HepG2 (cell line): ENCODE data around the gene PRICKLE2. TPM values are rescaled to one million over a fixed set of nuclear protein-coding genes. Genes with fewer than 3 reads are reported as not detected.

Experiments used
- ATAC-seq: fragments of 200-7000 bp; cut with Tn5 transposase; 3 replicates; pipeline ENCODE4 v1.9.1; 2020; ENCODE audit warnings: mild to moderate bottlenecking, moderate library complexity
- BruUV-seq: library from RNA; stranded (reverse); fragments of 400-500 nt; replicated peaks from 2 replicates; lab custom pipeline; 2021; lab: Mats Ljungman, UMichigan
- CTCF ChIA-PET: fragments of 300-600 bp; formaldehyde crosslinking; extraction: SDS; loops from one replicate; lab custom pipeline; 2021; ENCODE audit warnings: low total read pairs, inconsistent platforms, low intra/inter-chr PET ratio; lab: Yijun Ruan, JAX
- POLR2A ChIA-PET: fragments of 350-600 bp; sonication (Branson Sonifier 250); formaldehyde crosslinking; loops from one replicate; lab custom pipeline; 2020; ENCODE audit warnings: antibody characterized with exemption, inconsistent platforms; lab: Yijun Ruan, JAX
- DNase-seq: peaks from one replicate; pipeline ENCODE4 v3.0.0-alpha.2; 2015; ENCODE audit warnings: low spot score
- FAIRE-seq: peaks from 3 replicates; lab custom pipeline; 2011; peaks lifted over from hg19 to GRCh38; lab: Jason Lieb, UNC
- H2AFZ ChIP-seq: one replicate; pipeline ENCODE4 v1.6.1; 2011; ENCODE audit warnings: low read length, inconsistent platforms
- H3K27ac ChIP-seq: fragments of 300-600 bp; 3 replicates; pipeline ENCODE4 v1.8.0; 2011; ENCODE audit warnings: mixed run types, mild to moderate bottlenecking, mixed read lengths, low read length, inconsistent platforms; ENCODE audit not compliant: insufficient read depth; ENCODE audit errors: extremely low read length
- H3K27me3 ChIP-seq, 2 experiments: fragments of 200-600 bp in 1 of 2; 2 replicates in 1 of 2; 3 replicates in 1 of 2; pipeline versions ENCODE4 v1.6.0 to v1.8.0; 2011; ENCODE audit warnings: low read length in 2 of 2, mild to moderate bottlenecking in 2 of 2, moderate library complexity in 2 of 2, inconsistent platforms in 1 of 2; ENCODE audit not compliant: insufficient read depth in 2 of 2, control insufficient read depth in 1 of 2
- H3K36me3 ChIP-seq, 2 experiments: fragments of 200-600 bp in 1 of 2; replicated peaks in 1 of 2; 2 replicates in 1 of 2; 3 replicates in 1 of 2; pipeline versions ENCODE4 v1.5.1 to v1.8.0; 2011; ENCODE audit warnings: low read length in 2 of 2, inconsistent platforms in 1 of 2; ENCODE audit not compliant: insufficient read depth in 2 of 2, control insufficient read depth in 1 of 2
- H3K4me1 ChIP-seq: 2 replicates; pipeline ENCODE4 v1.5.1; 2012; ENCODE audit warnings: low read length, inconsistent platforms; ENCODE audit not compliant: insufficient read depth
- H3K4me2 ChIP-seq: 2 replicates; pipeline ENCODE4 v1.6.0; 2011; ENCODE audit warnings: low read depth, low read length, inconsistent platforms
- H3K4me3 ChIP-seq, 3 experiments: fragments of 200-600 bp in 1 of 3; sonication (generic), shearing (Covaris generic) in 1 of 3; replicated peaks in 1 of 3; 2 replicates each; pipeline ENCODE4 v1.5.1; 2011 to 2016; ENCODE audit warnings: low read length in 3 of 3, inconsistent platforms in 2 of 3, low read depth in 2 of 3, mild to moderate bottlenecking in 2 of 3, control low read depth in 1 of 3, mixed read lengths in 1 of 3; ENCODE audit not compliant: insufficient read depth in 1 of 3
- H3K79me2 ChIP-seq: one replicate; pipeline ENCODE4 v1.6.1; 2011; ENCODE audit warnings: low read length, inconsistent platforms; ENCODE audit not compliant: insufficient read depth
- H3K9ac ChIP-seq: 2 replicates; pipeline ENCODE4 v1.6.0; 2011; ENCODE audit warnings: mild to moderate bottlenecking, low read depth, low read length, inconsistent platforms; ENCODE audit not compliant: insufficient read depth
- H3K9me3 ChIP-seq: 2 replicates; pipeline ENCODE4 v1.5.1; 2012; ENCODE audit warnings: mild to moderate bottlenecking, low read length
- H4K20me1 ChIP-seq: 2 replicates; pipeline ENCODE4 v1.6.0; 2011; ENCODE audit warnings: inconsistent platforms, mild to moderate bottlenecking, low read length, moderate library complexity; ENCODE audit not compliant: insufficient read depth
- AFF4 ChIP-seq: sonication (generic); formaldehyde crosslinking; IDR thresholded peaks from 2 replicates; pipeline ENCODE4 v1.4.0; 2020; ENCODE audit warnings: missing genetic modification reagents
- BCL3 ChIP-seq: sonication (generic); formaldehyde crosslinking; IDR thresholded peaks from 2 replicates; pipeline ENCODE4 v1.5.1; 2020; ENCODE audit warnings: mild to moderate bottlenecking, missing genetic modification reagents, moderate library complexity
- CBX1 ChIP-seq: IDR thresholded peaks from one replicate; pipeline ENCODE4 v1.6.1; 2016; ENCODE audit warnings: antibody characterized with exemption, low read depth
- GRHL1 ChIP-seq: sonication (generic); formaldehyde crosslinking; conservative IDR thresholded peaks from 2 replicates; pipeline ENCODE4 v1.8.0; 2022; ENCODE audit warnings: missing genetic modification reagents
- HMG20A ChIP-seq: IDR thresholded peaks from 2 replicates; pipeline ENCODE4 v1.6.1; 2016; ENCODE audit warnings: borderline replicate concordance
- IRX3 ChIP-seq: sonication (generic); formaldehyde crosslinking; IDR thresholded peaks from 2 replicates; pipeline ENCODE4 v1.8.1; 2023; ENCODE audit warnings: mild to moderate bottlenecking, low read depth, missing genetic modification reagents, borderline replicate concordance
- TEAD3 ChIP-seq: optimal IDR thresholded peaks from 2 replicates; pipeline ENCODE3; 2016; ENCODE audit warnings: borderline replicate concordance
- ZBTB42 ChIP-seq: sonication (generic); formaldehyde crosslinking; IDR thresholded peaks from 2 replicates; pipeline ENCODE4 v1.5.0; 2020; ENCODE audit warnings: mild to moderate bottlenecking, missing genetic modification reagents
- ZFP1 ChIP-seq: IDR thresholded peaks from 2 replicates; pipeline ENCODE4 v1.6.1; 2016
- ZFP82 ChIP-seq: sonication (generic); formaldehyde crosslinking; IDR thresholded peaks from 2 replicates; pipeline ENCODE4 v1.5.1; 2020; ENCODE audit warnings: mild to moderate bottlenecking, missing genetic modification reagents, borderline replicate concordance
- ZNF350 ChIP-seq: sonication (generic); formaldehyde crosslinking; IDR thresholded peaks from 2 replicates; pipeline ENCODE4 v1.4.0; 2020; ENCODE audit warnings: mild to moderate bottlenecking, low read depth, missing genetic modification reagents, borderline replicate concordance
- ZNF446 ChIP-seq: sonication (generic); formaldehyde crosslinking; IDR thresholded peaks from 2 replicates; pipeline ENCODE4 v1.5.0; 2020; ENCODE audit warnings: mild to moderate bottlenecking, missing genetic modification reagents
- ZNF607 ChIP-seq: sonication (generic); formaldehyde crosslinking; IDR thresholded peaks from 2 replicates; pipeline ENCODE4 v1.5.1; 2020; ENCODE audit warnings: missing genetic modification reagents, mild to moderate bottlenecking, borderline replicate concordance
- ZNF660 ChIP-seq: sonication (generic); formaldehyde crosslinking; IDR thresholded peaks from 2 replicates; pipeline ENCODE4 v1.5.1; 2020; ENCODE audit warnings: mild to moderate bottlenecking, low read depth, missing genetic modification reagents, borderline replicate concordance
- ZSCAN20 ChIP-seq: sonication (generic); formaldehyde crosslinking; IDR thresholded peaks from 2 replicates; pipeline ENCODE4 v1.4.0; 2020; ENCODE audit warnings: missing genetic modification reagents, mild to moderate bottlenecking, borderline replicate concordance
- WGBS: methylation state at CpG from one replicate; pipeline ENCODE4 v1.1.6; 2017; ENCODE audit warnings: low lambda C conversion rate; 5-methylcytosine and 5-hydroxymethylcytosine counted together
- in situ Hi-C: cut with HindIII; loops from 2 replicates; pipeline ENCODE4 v1.10.0; 2017; ENCODE audit warnings: low pct_unique_long_range_greater_than_20kb; ENCODE audit not compliant: extremely low pct_ligation_motif_present
- intact Hi-C: fragments of 100-400 bp; cut with micrococcal nuclease; formaldehyde crosslinking; loops from one replicate; pipeline ENCODE4 v1.10.0; 2022; ENCODE audit not compliant: unreplicated experiment
- polyA plus RNA-seq, 8 experiments: library from polyadenylated mRNA; depleted of rRNA in 3 of 8; stranded (reverse) in 7 of 8; unstranded in 1 of 8; fragments of >200 nt; fragmentation: Illumina TruSeq in 4 of 8; extraction: Trizol in 4 of 8; gene quantifications; 2 replicates each; pipeline versions ENCODE4 v1.2.1 to v1.2.3, GENCODE V29; 2011 to 2016; ENCODE audit warnings: low read depth in 4 of 8, missing spikeins in 1 of 8, mixed read lengths in 1 of 8; ENCODE audit not compliant: insufficient read depth in 1 of 8
- total RNA-seq, 5 experiments: library from RNA; depleted of rRNA; stranded (reverse); fragments of >200 nt; fragmentation: Illumina TruSeq; extraction: Trizol; gene quantifications; 2 replicates each; pipeline ENCODE4 v1.2.3, GENCODE V29; 2016; ENCODE audit warnings: low read depth in 1 of 5

PRICKLE2 gene
- total and polyA plus RNA-seq, 2 of the 13 experiments (the other 11 are each of a cell fraction or from before 2014, with no cell fraction given) = 0.01 to 0.07 TPM

GRCh38 chr3:64176461-64176996, 48.7 kb downstream of the PRICKLE2 start (continued):
- TF ChIP-seq BCL3 = no peak
- no peak for TF ChIP-seq ZFP1
- TF ChIP-seq ZSCAN20 (CRISPR knock-in tag) = no peak
- no peak for TF ChIP-seq CBX1
- no peak for TF ChIP-seq ZNF660

GRCh38 chr3:64174328-64174727, 50.9 kb downstream of the PRICKLE2 start:
- no TSS peak for BruUV-seq
- H3K4me3 ChIP-seq = peak overlapping the region in 1 of 3 experiments; percentile 19; a peak in 1 of 6 replicates
- FAIRE-seq (no peak), ATAC-seq (peak; percentile 50; the same call in 2 of the 3 replicates), DNase-seq (peak; percentile 6)
- under 1% methylated on average over 4 of the region's 6 CpGs for WGBS
- H3K79me2 ChIP-seq = no peaks in the 10 kb centered on the region
- no peak overlapping the region for H3K27ac ChIP-seq
- H3K9me3 ChIP-seq = no peaks in the 10 kb centered on the region
- peak overlapping the region; percentile 26 for H3K4me2 ChIP-seq
- H3K9ac ChIP-seq = no peak overlapping the region
- H3K27me3 ChIP-seq = no peaks in the 10 kb centered on the region; a peak in 1 of 5 replicates
- no peaks in the 10 kb centered on the region for H3K36me3 ChIP-seq
- no peak overlapping the region for H2AFZ ChIP-seq
- H3K4me1 ChIP-seq = peaks cover 12% of the 10 kb centered on the region
- ChIA-PET POLR2A (no interaction called here), CTCF (no interaction called here)
- in situ Hi-C loops = no loop called here
- H4K20me1 ChIP-seq = no peaks in the 10 kb centered on the region
- intact Hi-C loops = no loop called here
- TF ChIP-seq ZFP82 (CRISPR knock-in tag) (no peak), ZNF350 (CRISPR knock-in tag) (no peak), ZNF446 (CRISPR knock-in tag) (no peak), ZBTB42 (no peak), AFF4 (CRISPR knock-in tag) (no peak), GRHL1 (CRISPR knock-in tag) (no peak), IRX3 (CRISPR knock-in tag) (no peak), TEAD3 (CRISPR knock-in tag) (peak; percentile 33), ZNF607 (CRISPR knock-in tag) (no peak), HMG20A (CRISPR knock-in tag) (no peak)
